ENCODE measurements around the gene CRAMP1. TPM values are rescaled to one million over a fixed set of nuclear protein-coding genes. Genes with fewer than 3 reads are reported as not detected.

Gene CRAMP1
- total RNA-seq, 1 experiment from 2014 or later, result 28.8 TPM

- Histone ChIP-seq H3K4me3 (ENCODE audit: low read depth in 2 of 2, low read length in 2 of 2) (no peak overlapping the region), H3K36me3 (ENCODE audit: control insufficient read depth, insufficient read depth, low read length) (no peaks in the 10 kb centered on the region), H3K27me3 (ENCODE audit: control insufficient read depth, insufficient read depth, low read length) (no peaks in the 10 kb centered on the region), H3K4me1 (ENCODE audit: control insufficient read depth, insufficient read depth, low read length) (no peaks in the 10 kb centered on the region), H3K27ac (ENCODE audit: low read length) (no peak overlapping the region), H3K9me3 (ENCODE audit: control insufficient read depth, insufficient read depth, low read depth, low read length) (no peaks in the 10 kb centered on the region)
- CTCF ChIA-PET, result interaction anchor here (0.7 kb wide), 1 partner anchor 17 kb away, joined by 6 read pairs; no protein-coding TSS in a partner anchor
- ATAC-seq (no peak), DNase-seq (ENCODE audit: low read depth, low spot score) (no peak)
- intact Hi-C loops (cut with micrococcal nuclease; ENCODE audit: unreplicated experiment), result no loop called here
- TF ChIP-seq POLR2AphosphoS5 (IDR thresholded peaks at IDR 0.05; ENCODE audit: low read depth, low read length) (no peak), CTCF (IDR thresholded peaks at IDR 0.05) (no peak), TCF7L2 (IDR thresholded peaks at IDR 0.05; ENCODE audit: low read depth, low read length) (no peak), SIN3A (IDR thresholded peaks at IDR 0.05; ENCODE audit: borderline replicate concordance, insufficient read depth, low read depth, low read length) (no peak)
- TF ChIP-seq, protein P1, sequence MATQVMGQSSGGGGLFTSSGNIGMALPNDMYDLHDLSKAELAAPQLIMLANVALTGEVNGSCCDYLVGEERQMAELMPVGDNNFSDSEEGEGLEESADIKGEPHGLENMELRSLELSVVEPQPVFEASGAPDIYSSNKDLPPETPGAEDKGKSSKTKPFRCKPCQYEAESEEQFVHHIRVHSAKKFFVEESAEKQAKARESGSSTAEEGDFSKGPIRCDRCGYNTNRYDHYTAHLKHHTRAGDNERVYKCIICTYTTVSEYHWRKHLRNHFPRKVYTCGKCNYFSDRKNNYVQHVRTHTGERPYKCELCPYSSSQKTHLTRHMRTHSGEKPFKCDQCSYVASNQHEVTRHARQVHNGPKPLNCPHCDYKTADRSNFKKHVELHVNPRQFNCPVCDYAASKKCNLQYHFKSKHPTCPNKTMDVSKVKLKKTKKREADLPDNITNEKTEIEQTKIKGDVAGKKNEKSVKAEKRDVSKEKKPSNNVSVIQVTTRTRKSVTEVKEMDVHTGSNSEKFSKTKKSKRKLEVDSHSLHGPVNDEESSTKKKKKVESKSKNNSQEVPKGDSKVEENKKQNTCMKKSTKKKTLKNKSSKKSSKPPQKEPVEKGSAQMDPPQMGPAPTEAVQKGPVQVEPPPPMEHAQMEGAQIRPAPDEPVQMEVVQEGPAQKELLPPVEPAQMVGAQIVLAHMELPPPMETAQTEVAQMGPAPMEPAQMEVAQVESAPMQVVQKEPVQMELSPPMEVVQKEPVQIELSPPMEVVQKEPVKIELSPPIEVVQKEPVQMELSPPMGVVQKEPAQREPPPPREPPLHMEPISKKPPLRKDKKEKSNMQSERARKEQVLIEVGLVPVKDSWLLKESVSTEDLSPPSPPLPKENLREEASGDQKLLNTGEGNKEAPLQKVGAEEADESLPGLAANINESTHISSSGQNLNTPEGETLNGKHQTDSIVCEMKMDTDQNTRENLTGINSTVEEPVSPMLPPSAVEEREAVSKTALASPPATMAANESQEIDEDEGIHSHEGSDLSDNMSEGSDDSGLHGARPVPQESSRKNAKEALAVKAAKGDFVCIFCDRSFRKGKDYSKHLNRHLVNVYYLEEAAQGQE (IDR thresholded peaks at IDR 0.05; ENCODE audit: insufficient read depth in 1 of 2, low read depth in 2 of 2, low read length in 1 of 2), result no peak
- in situ Hi-C loops (cut with HindIII; ENCODE audit: low pct_unique_long_range_greater_than_20kb, low sequenced_read_pairs), result no loop called here
- POLR2A ChIA-PET, result no interaction called here
- BruUV-seq (replicated peaks), result no TSS peak
Measured at GRCh38 chr16:1601031-1601430, 11.1 kb upstream of the CRAMP1 start.

- no peaks in the 10 kb centered on the region for H3K36me3 ChIP-seq (ENCODE audit: control insufficient read depth, insufficient read depth, low read length)
- TF ChIP-seq TCF7L2 (IDR thresholded peaks at IDR 0.05; ENCODE audit: low read depth, low read length), result no peak
- TF ChIP-seq POLR2AphosphoS5 (IDR thresholded peaks at IDR 0.05; ENCODE audit: low read depth, low read length), result no peak
- TF ChIP-seq CTCF (IDR thresholded peaks at IDR 0.05), result no peak
- TF ChIP-seq, protein P1 (IDR thresholded peaks at IDR 0.05; ENCODE audit: insufficient read depth in 1 of 2, low read depth in 2 of 2, low read length in 1 of 2), result no peak
- POLR2A ChIA-PET, result no interaction called here
- no peaks in the 10 kb centered on the region for H3K4me1 ChIP-seq (ENCODE audit: control insufficient read depth, insufficient read depth, low read length)
- intact Hi-C loops (cut with micrococcal nuclease; ENCODE audit: unreplicated experiment), result no loop called here
- BruUV-seq (replicated peaks), result no TSS peak
- no peaks in the 10 kb centered on the region for H3K27me3 ChIP-seq (ENCODE audit: control insufficient read depth, insufficient read depth, low read length)
- no peaks in the 10 kb centered on the region for H3K9me3 ChIP-seq (ENCODE audit: control insufficient read depth, insufficient read depth, low read depth, low read length)
- no peak overlapping the region for H3K4me3 ChIP-seq (ENCODE audit: low read depth in 2 of 2, low read length in 2 of 2)
- in situ Hi-C loops (cut with HindIII; ENCODE audit: low pct_unique_long_range_greater_than_20kb, low sequenced_read_pairs), result no loop called here
- no peak overlapping the region for H3K27ac ChIP-seq (ENCODE audit: low read length)
- DNase-seq (ENCODE audit: low read depth, low spot score) (no peak), ATAC-seq (no peak)
- CTCF ChIA-PET, result no interaction called here
Measured at GRCh38 chr16:1601489-1601888, 10.7 kb upstream of the CRAMP1 start.
